Lower lobe of right lung (tissue), 2 donors: Measurements from ENCODE around the gene CSNK2B. TPM values are rescaled to one million over a fixed set of nuclear protein-coding genes. Genes with fewer than 3 reads are reported as not detected.

Experiments used
- ATAC-seq, 2 donors: fragments of 200-7000 bp; cut with Tn5 transposase; one replicate each; pipeline ENCODE4 v1.9.1; 2020 to 2022; ENCODE audit warnings: mild to moderate bottlenecking in 2 of 2, moderate library complexity in 2 of 2
- DNase-seq: peaks from one replicate; pipeline ENCODE4 v3.0.0-alpha.2; 2020
- H3K27ac ChIP-seq: fragments of 200-600 bp; one replicate; pipeline ENCODE4 v1.8.0; 2022
- H3K27me3 ChIP-seq: fragments of 200-600 bp; one replicate; pipeline ENCODE4 v1.8.0; 2022; ENCODE audit warnings: low read depth
- H3K36me3 ChIP-seq: fragments of 200-600 bp; one replicate; pipeline ENCODE4 v1.8.0; 2022; ENCODE audit warnings: mild to moderate bottlenecking
- H3K4me1 ChIP-seq: fragments of 200-600 bp; one replicate; pipeline ENCODE4 v1.8.0; 2022
- H3K4me3 ChIP-seq: fragments of 200-600 bp; one replicate; pipeline ENCODE4 v1.8.0; 2022; ENCODE audit warnings: mild to moderate bottlenecking
- H3K9me3 ChIP-seq: fragments of 200-600 bp; one replicate; pipeline ENCODE4 v1.8.0; 2022
- intact Hi-C: fragments of 100-400 bp; cut with DNase I; formaldehyde crosslinking; loops from one replicate; pipeline ENCODE4 v1.11.0; 2022
- total RNA-seq: library from RNA; stranded (reverse); fragmentation: NEBNext Ultra II Directional; extraction: Animal tissue kit (Norgen Biotek cat#: 25700); gene quantifications from one replicate; pipeline ENCODE4 v1.2.1, GENCODE V29; 2021
- TF ChIP-seq, protein P1 (sequence below): fragments of 200-600 bp; IDR thresholded peaks from one replicate; pipeline ENCODE4 v1.8.0; 2022; ENCODE audit warnings: antibody characterized with exemption, mild to moderate bottlenecking
- donor health status: DM: no; HTN: yes; CAD: no; lungs with severe emphysema.

The CSNK2B gene
- total RNA-seq, 1 donor from 2014 or later = 117 TPM

- intact Hi-C loops = no loop called here
- DNase-seq (no peak), ATAC-seq (no peak)
- H3K4me3 ChIP-seq = peak overlapping the region; percentile 96
- TF ChIP-seq, protein P1, sequence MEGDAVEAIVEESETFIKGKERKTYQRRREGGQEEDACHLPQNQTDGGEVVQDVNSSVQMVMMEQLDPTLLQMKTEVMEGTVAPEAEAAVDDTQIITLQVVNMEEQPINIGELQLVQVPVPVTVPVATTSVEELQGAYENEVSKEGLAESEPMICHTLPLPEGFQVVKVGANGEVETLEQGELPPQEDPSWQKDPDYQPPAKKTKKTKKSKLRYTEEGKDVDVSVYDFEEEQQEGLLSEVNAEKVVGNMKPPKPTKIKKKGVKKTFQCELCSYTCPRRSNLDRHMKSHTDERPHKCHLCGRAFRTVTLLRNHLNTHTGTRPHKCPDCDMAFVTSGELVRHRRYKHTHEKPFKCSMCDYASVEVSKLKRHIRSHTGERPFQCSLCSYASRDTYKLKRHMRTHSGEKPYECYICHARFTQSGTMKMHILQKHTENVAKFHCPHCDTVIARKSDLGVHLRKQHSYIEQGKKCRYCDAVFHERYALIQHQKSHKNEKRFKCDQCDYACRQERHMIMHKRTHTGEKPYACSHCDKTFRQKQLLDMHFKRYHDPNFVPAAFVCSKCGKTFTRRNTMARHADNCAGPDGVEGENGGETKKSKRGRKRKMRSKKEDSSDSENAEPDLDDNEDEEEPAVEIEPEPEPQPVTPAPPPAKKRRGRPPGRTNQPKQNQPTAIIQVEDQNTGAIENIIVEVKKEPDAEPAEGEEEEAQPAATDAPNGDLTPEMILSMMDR = no peak
- peaks cover 45% of the 10 kb centered on the region for H3K36me3 ChIP-seq
- H3K27me3 ChIP-seq = no peaks in the 10 kb centered on the region
- peak overlapping the region; percentile 90 for H3K27ac ChIP-seq
- peaks cover 56% of the 10 kb centered on the region for H3K4me1 ChIP-seq
- no peaks in the 10 kb centered on the region for H3K9me3 ChIP-seq
Observed at GRCh38 chr6:31658983-31659648, 6.8 kb upstream of the CSNK2B start.

- Histone ChIP-seq H3K4me1 (peaks cover 60% of the 10 kb centered on the region), H3K4me3 (peak overlapping the region; percentile 96), H3K27me3 (no peaks in the 10 kb centered on the region), H3K9me3 (no peaks in the 10 kb centered on the region), H3K36me3 (peaks cover 45% of the 10 kb centered on the region), H3K27ac (peak overlapping the region; percentile 90)
- TF ChIP-seq, protein P1 = no peak
- intact Hi-C loops = no loop called here
- ATAC-seq (peak; percentile 51 to 68), DNase-seq (no peak)
Observed at GRCh38 chr6:31659649-31660380, 6.1 kb upstream of the CSNK2B start.

- TF ChIP-seq, protein P1 = no peak
- Histone ChIP-seq H3K27ac (peak within 1 kb of the TSS; percentile 90), H3K4me1 (peaks cover 60% of the 10 kb centered on the region), H3K9me3 (no peaks in the 10 kb centered on the region), H3K27me3 (no peaks in the 10 kb centered on the region), H3K36me3 (peaks cover 42% of the 10 kb centered on the region), H3K4me3 (peak within 1 kb of the TSS; percentile 96)
- ATAC-seq (peak; percentile 89 to 90), DNase-seq (peak; percentile 93)
- intact Hi-C loops = no loop called here
Observed at GRCh38 chr6:31660381-31661261, 5.3 kb upstream of the CSNK2B start, which contains the start of gene C6orf47. Gene C6orf47 (minus strand): TSS chr6:31660778. CDS start chr6:31659947, 831 bp downstream.

- peak overlapping the region; percentile 90 for H3K27ac ChIP-seq
- no peaks in the 10 kb centered on the region for H3K9me3 ChIP-seq
- H3K4me3 ChIP-seq = peak overlapping the region; percentile 96
- intact Hi-C loops = no loop called here
- no peaks in the 10 kb centered on the region for H3K27me3 ChIP-seq
- peaks cover 61% of the 10 kb centered on the region for H3K4me1 ChIP-seq
- TF ChIP-seq, protein P1 = no peak
- peaks cover 36% of the 10 kb centered on the region for H3K36me3 ChIP-seq
- DNase-seq (no peak), ATAC-seq (no peak)
Observed at GRCh38 chr6:31661262-31662123, 4.4 kb upstream of the CSNK2B start.
